ENCODE results near the gene SPATA17. TPM values are rescaled to one million over a fixed set of nuclear protein-coding genes. Genes with fewer than 3 reads are reported as not detected.

SPATA17 gene
- total and polyA plus RNA-seq, 10 of the 15 experiments (the other 5 are each of a cell fraction or from before 2014, with no cell fraction given): 0.08 to 0.27 (median 0.11) TPM; not detected in 6

DNA sequence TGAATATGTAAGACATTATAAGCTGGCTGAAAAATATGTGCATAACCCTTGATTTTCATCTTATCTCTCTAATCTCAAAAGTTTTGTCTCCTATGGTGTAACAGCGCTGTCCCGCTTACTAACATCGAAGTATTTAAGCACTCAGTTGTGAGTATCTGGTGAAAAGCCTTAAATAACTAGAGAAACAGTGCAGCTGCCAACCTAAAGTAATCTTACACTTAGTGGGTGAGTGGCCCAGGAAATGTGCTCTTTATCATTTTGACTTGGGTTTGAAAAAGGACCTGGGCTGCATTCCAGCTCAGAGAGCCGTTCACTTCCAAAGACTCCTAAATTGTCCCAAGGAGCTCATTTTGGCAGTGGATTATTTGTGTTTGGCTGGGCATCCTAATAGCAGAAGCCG is 225.9 kb downstream of the SPATA17 start:
- Histone ChIP-seq H3K79me2 (ENCODE audit: control insufficient read depth, insufficient read depth, low read length) (no peaks in the 10 kb centered on the region), H4K20me1 (ENCODE audit: control insufficient read depth, insufficient read depth) (no peaks in the 10 kb centered on the region), H3K27me3 (replicated peaks in 1 of 2; ENCODE audit: control insufficient read depth in 2 of 2, insufficient read depth in 2 of 2, low read length in 1 of 2) (no peaks in the 10 kb centered on the region), H3K4me3 (no peak overlapping the region), H3K9ac (ENCODE audit: control insufficient read depth, insufficient read depth, low read length) (no peak overlapping the region), H3K4me1 (ENCODE audit: control insufficient read depth, insufficient read depth, low read length) (no peaks in the 10 kb centered on the region), H3K36me3 (ENCODE audit: control insufficient read depth in 2 of 2, insufficient read depth in 2 of 2, low read length in 1 of 2) (no peaks in the 10 kb centered on the region), H3K4me2 (ENCODE audit: control insufficient read depth, insufficient read depth) (no peak overlapping the region), H3K27ac (ENCODE audit: control insufficient read depth, insufficient read depth) (no peak overlapping the region), H3K9me3 (replicated peaks; ENCODE audit: control insufficient read depth, insufficient read depth, low read length) (no peaks in the 10 kb centered on the region), H2AFZ (ENCODE audit: control insufficient read depth, low read depth, low read length) (no peak overlapping the region)
- no peak for TF ChIP-seq ZNF384 (IDR thresholded peaks at IDR 0.05; ENCODE audit: borderline replicate concordance, low read depth, low read length)
- TF ChIP-seq POLR2A (IDR thresholded peaks at IDR 0.05; ENCODE audit: low read depth, low read length): no peak
- TF ChIP-seq ZZZ3 (IDR thresholded peaks at IDR 0.05; ENCODE audit: control insufficient read depth, insufficient read length, low read depth): no peak
- no peak for TF ChIP-seq POLR2AphosphoS2 (IDR thresholded peaks at IDR 0.05; ENCODE audit: low read depth, low read length)
- TF ChIP-seq HDAC6 (IDR thresholded peaks at IDR 0.05; ENCODE audit: unreplicated experiment): no peak
- no peak for TF ChIP-seq NR2F1 (conservative IDR thresholded peaks at IDR 0.05)
- TF ChIP-seq LARP7 (IDR thresholded peaks at IDR 0.05): no peak
- no peak for TF ChIP-seq CBX5 (IDR thresholded peaks at IDR 0.05; ENCODE audit: low read depth)
- TF ChIP-seq NRF1 (conservative IDR thresholded peaks at IDR 0.05; ENCODE audit: low read depth, low read length): no peak
- no peak for TF ChIP-seq CREM (IDR thresholded peaks at IDR 0.05; ENCODE audit: low read depth)
- FAIRE-seq: no peak
- ATAC-seq: no peak
- WGBS (ENCODE audit: insufficient coverage, insufficient replicate concordance, low lambda C conversion rate, missing lambda C conversion rate): 40% methylated on average over 5 of the region's 5 CpGs
- DNase-seq (ENCODE audit: low read depth, low spot score): no peak
- intact Hi-C loops (cut with micrococcal nuclease; ENCODE audit: unreplicated experiment) (no loop called here), in situ Hi-C loops (cut with MboI) (no loop called here)
- no TSS peak for BruUV-seq (replicated peaks)
- ChIA-PET CTCF (interaction anchor here (1.5 kb wide), 1 partner anchor 11 kb away, joined by 4 read pairs; no protein-coding TSS in a partner anchor), RAD21 (ENCODE audit: unreplicated experiment) (no interaction called here), POLR2A (no interaction called here), SMC1A (ENCODE audit: uncharacterized antibody, unreplicated experiment) (no interaction called here)

DNA sequence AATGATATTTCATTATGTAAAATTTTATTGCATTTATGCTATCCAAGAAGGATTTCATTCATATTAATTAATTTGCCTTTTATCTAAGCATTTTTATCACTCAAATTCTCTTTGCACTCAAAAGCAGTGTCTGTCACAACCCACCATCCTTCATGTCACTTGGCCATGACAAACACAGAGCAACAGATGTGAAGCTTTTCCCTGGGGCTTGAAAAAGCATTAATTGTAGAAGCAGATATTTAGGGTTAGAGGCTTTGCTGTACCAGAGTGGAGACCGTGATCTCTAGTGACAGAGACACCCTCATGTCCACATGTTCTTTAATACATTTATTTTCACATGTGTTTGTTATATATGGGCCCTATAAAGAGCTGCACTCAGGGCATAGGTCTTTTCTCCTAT is 230.5 kb downstream of the SPATA17 start:
- FAIRE-seq (no peak), ATAC-seq (no peak), DNase-seq (ENCODE audit: low read depth, low spot score) (no peak)
- Histone ChIP-seq H3K36me3 (ENCODE audit: control insufficient read depth in 2 of 2, insufficient read depth in 2 of 2, low read length in 1 of 2) (no peaks in the 10 kb centered on the region), H3K9ac (ENCODE audit: control insufficient read depth, insufficient read depth, low read length) (no peak overlapping the region), H3K4me2 (ENCODE audit: control insufficient read depth, insufficient read depth) (no peak overlapping the region), H2AFZ (ENCODE audit: control insufficient read depth, low read depth, low read length) (no peak overlapping the region), H3K79me2 (ENCODE audit: control insufficient read depth, insufficient read depth, low read length) (no peaks in the 10 kb centered on the region), H3K4me3 (no peak overlapping the region), H4K20me1 (ENCODE audit: control insufficient read depth, insufficient read depth) (no peaks in the 10 kb centered on the region), H3K27me3 (replicated peaks in 1 of 2; ENCODE audit: control insufficient read depth in 2 of 2, insufficient read depth in 2 of 2, low read length in 1 of 2) (no peaks in the 10 kb centered on the region), H3K4me1 (ENCODE audit: control insufficient read depth, insufficient read depth, low read length) (no peaks in the 10 kb centered on the region), H3K9me3 (replicated peaks; ENCODE audit: control insufficient read depth, insufficient read depth, low read length) (no peaks in the 10 kb centered on the region), H3K27ac (ENCODE audit: control insufficient read depth, insufficient read depth) (no peak overlapping the region)
- ChIA-PET RAD21 (ENCODE audit: unreplicated experiment) (no interaction called here), CTCF (no interaction called here), POLR2A (no interaction called here), SMC1A (ENCODE audit: uncharacterized antibody, unreplicated experiment) (no interaction called here)
- in situ Hi-C loops (cut with MboI): no loop called here
- no TSS peak for BruUV-seq (replicated peaks)
- intact Hi-C loops (cut with micrococcal nuclease; ENCODE audit: unreplicated experiment): no loop called here
- 0% methylated on average over 1 of the region's 1 CpG for WGBS (ENCODE audit: insufficient coverage, insufficient replicate concordance, low lambda C conversion rate, missing lambda C conversion rate)
- TF ChIP-seq, protein P1, sequence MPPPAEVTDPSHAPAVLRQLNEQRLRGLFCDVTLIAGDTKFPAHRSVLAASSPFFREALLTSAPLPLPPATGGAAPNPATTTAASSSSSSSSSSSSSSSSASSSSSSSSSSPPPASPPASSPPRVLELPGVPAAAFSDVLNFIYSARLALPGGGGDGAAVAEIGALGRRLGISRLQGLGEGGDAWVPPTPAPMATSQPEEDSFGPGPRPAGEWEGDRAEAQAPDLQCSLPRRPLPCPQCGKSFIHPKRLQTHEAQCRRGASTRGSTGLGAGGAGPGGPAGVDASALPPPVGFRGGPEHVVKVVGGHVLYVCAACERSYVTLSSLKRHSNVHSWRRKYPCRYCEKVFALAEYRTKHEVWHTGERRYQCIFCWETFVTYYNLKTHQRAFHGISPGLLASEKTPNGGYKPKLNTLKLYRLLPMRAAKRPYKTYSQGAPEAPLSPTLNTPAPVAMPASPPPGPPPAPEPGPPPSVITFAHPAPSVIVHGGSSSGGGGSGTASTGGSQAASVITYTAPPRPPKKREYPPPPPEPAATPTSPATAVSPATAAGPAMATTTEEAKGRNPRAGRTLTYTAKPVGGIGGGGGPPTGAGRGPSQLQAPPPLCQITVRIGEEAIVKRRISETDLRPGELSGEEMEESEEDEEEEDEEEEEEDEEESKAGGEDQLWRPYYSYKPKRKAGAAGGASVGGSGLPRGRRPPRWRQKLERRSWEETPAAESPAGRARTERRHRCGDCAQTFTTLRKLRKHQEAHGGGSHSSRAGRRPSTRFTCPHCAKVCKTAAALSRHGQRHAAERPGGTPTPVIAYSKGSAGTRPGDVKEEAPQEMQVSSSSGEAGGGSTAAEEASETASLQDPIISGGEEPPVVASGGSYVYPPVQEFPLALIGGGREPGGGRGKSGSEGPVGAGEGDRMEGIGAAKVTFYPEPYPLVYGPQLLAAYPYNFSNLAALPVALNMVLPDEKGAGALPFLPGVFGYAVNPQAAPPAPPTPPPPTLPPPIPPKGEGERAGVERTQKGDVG (CRISPR knock-in tag; IDR thresholded peaks at IDR 0.05): no peak
- TF ChIP-seq SUPT20H (IDR thresholded peaks at IDR 0.05; ENCODE audit: borderline replicate concordance, control insufficient read depth, low read depth, low read length): no peak
- TF ChIP-seq, protein P2, sequence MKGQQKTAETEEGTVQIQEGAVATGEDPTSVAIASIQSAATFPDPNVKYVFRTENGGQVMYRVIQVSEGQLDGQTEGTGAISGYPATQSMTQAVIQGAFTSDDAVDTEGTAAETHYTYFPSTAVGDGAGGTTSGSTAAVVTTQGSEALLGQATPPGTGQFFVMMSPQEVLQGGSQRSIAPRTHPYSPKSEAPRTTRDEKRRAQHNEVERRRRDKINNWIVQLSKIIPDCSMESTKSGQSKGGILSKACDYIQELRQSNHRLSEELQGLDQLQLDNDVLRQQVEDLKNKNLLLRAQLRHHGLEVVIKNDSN (IDR thresholded peaks at IDR 0.05; ENCODE audit: borderline replicate concordance, extremely low read length, insufficient read depth, low read depth, low read length): no peak
- no peak for TF ChIP-seq SRF (IDR thresholded peaks at IDR 0.05; ENCODE audit: low read depth in 2 of 2, low read length in 2 of 2)
- TF ChIP-seq ESRRA (IDR thresholded peaks at IDR 0.05; ENCODE audit: low read length): no peak
- TF ChIP-seq CBX5 (IDR thresholded peaks at IDR 0.05; ENCODE audit: low read depth): no peak
- no peak for TF ChIP-seq TCF7 (IDR thresholded peaks at IDR 0.05; ENCODE audit: borderline replicate concordance)

Measured in GM12878 (cell line).